Panc1 (cell line): Measurements from ENCODE around the gene HSF2. TPM values are rescaled to one million over a fixed set of nuclear protein-coding genes. Genes with fewer than 3 reads are reported as not detected.

Experiments used
- ATAC-seq: fragments of 200-7000 bp; cut with Tn5 transposase; 2 replicates; pipeline ENCODE4 v1.9.1; 2020; ENCODE audit warnings: mild to moderate bottlenecking, moderate library complexity
- BruUV-seq: library from RNA; stranded (reverse); fragments of 400-500 nt; replicated peaks from 2 replicates; lab custom pipeline; 2021; lab: Mats Ljungman, UMichigan
- CTCF ChIA-PET: fragments of 300-600 bp; sonication (Branson Sonifier 250); formaldehyde crosslinking; loops from one replicate; lab custom pipeline; 2022; ENCODE audit warnings: antibody characterized with exemption; lab: Charles Lee
- POLR2A ChIA-PET: fragments of 300-600 bp; sonication (Branson Sonifier 250); formaldehyde crosslinking; loops from one replicate; lab custom pipeline; 2022; ENCODE audit warnings: antibody characterized with exemption; lab: Charles Lee
- DNase-seq: peaks from one replicate; pipeline ENCODE4 v3.0.0-alpha.2; 2010; ENCODE audit warnings: low read depth, low spot score
- H3K27ac ChIP-seq: 2 replicates; pipeline ENCODE4 v1.5.1; 2011; ENCODE audit warnings: mild to moderate bottlenecking, low read length, inconsistent platforms
- H3K27me3 ChIP-seq: fragments of 200-500 bp; sonication (Bioruptor generic); 2 replicates; pipeline ENCODE4 v1.6.0; 2014; ENCODE audit warnings: low read length, inconsistent platforms; ENCODE audit not compliant: control insufficient read depth, insufficient read depth
- H3K36me3 ChIP-seq: fragments of 200-500 bp; sonication (Bioruptor generic); 2 replicates; pipeline ENCODE4 v1.5.1; 2014; ENCODE audit warnings: inconsistent platforms, mild to moderate bottlenecking, low read length, moderate library complexity; ENCODE audit not compliant: control insufficient read depth, insufficient read depth
- H3K4me1 ChIP-seq: 2 replicates; pipeline ENCODE4 v1.5.1; 2011; ENCODE audit warnings: inconsistent platforms, mild to moderate bottlenecking, low read length, moderate library complexity; ENCODE audit not compliant: control insufficient read depth, insufficient read depth
- H3K4me3 ChIP-seq, 2 experiments: 2 replicates each; pipeline ENCODE4 v1.5.1; 2011 to 2012; ENCODE audit warnings: low read depth in 2 of 2, low read length in 2 of 2, mild to moderate bottlenecking in 2 of 2, inconsistent platforms in 1 of 2, moderate library complexity in 1 of 2
- H3K9me3 ChIP-seq: fragments of 200-500 bp; sonication (Bioruptor generic); 2 replicates; pipeline ENCODE4 v1.5.1; 2014; ENCODE audit warnings: low read depth, mild to moderate bottlenecking, inconsistent platforms, low read length, moderate library complexity; ENCODE audit not compliant: control insufficient read depth, insufficient read depth
- CTCF ChIP-seq: fragments of 450-650 bp; IDR thresholded peaks from 2 replicates; pipeline ENCODE4 v1.5.1; 2017; ENCODE audit warnings: mild to moderate bottlenecking
- POLR2AphosphoS5 ChIP-seq: IDR thresholded peaks from 2 replicates; pipeline ENCODE4 v1.6.1; 2012; ENCODE audit warnings: mild to moderate bottlenecking, low read depth, low read length, moderate library complexity
- REST ChIP-seq, 2 experiments: IDR thresholded peaks; 2 replicates each; pipeline ENCODE4 v1.6.1; 2011 to 2012; ENCODE audit warnings: low read depth in 2 of 2, control low read depth in 1 of 2, low read length in 1 of 2, mild to moderate bottlenecking in 1 of 2, moderate library complexity in 1 of 2; ENCODE audit not compliant: insufficient read depth in 1 of 2
- SIN3A ChIP-seq: IDR thresholded peaks from 2 replicates; pipeline ENCODE4 v1.6.1; 2012; ENCODE audit warnings: low read depth, mild to moderate bottlenecking, low read length, moderate library complexity, borderline replicate concordance; ENCODE audit not compliant: insufficient read depth
- TCF7L2 ChIP-seq: IDR thresholded peaks from 2 replicates; pipeline ENCODE4 v1.6.1; 2011; ENCODE audit warnings: mild to moderate bottlenecking, low read depth, low read length, inconsistent platforms
- in situ Hi-C: cut with HindIII; loops from 2 replicates; pipeline ENCODE4 v1.10.0; 2016; ENCODE audit warnings: low sequenced_read_pairs, low pct_unique_long_range_greater_than_20kb
- intact Hi-C: fragments of 100-400 bp; cut with micrococcal nuclease; formaldehyde crosslinking; loops from one replicate; pipeline ENCODE4 v1.10.0; 2022; ENCODE audit not compliant: unreplicated experiment
- total RNA-seq: library from RNA; stranded (reverse); gene quantifications from one replicate; pipeline ENCODE4 v1.2.1, GENCODE V29; 2021; ENCODE audit not compliant: unreplicated experiment

Gene HSF2
- total RNA-seq, 1 experiment from 2014 or later = 21.1 TPM

- intact Hi-C loops = loop anchor here (1.0 kb wide), 1 partner anchor 54 kb away; no protein-coding TSS in a partner anchor
- ATAC-seq (no peak), DNase-seq (peak; percentile 8)
- Histone ChIP-seq H3K36me3 (peaks cover 4% of the 10 kb centered on the region; the same call in 1 of the 2 replicates), H3K4me3 (no peak overlapping the region), H3K27ac (no peak overlapping the region), H3K27me3 (no peaks in the 10 kb centered on the region), H3K4me1 (peaks cover 3% of the 10 kb centered on the region; the same call in 1 of the 2 replicates), H3K9me3 (no peaks in the 10 kb centered on the region)
- in situ Hi-C loops = no loop called here
- ChIA-PET CTCF (no interaction called here), POLR2A (no interaction called here)
- no TSS peak for BruUV-seq
- TF ChIP-seq CTCF (peak; percentile 46; the same call in 1 of the 2 replicates), POLR2AphosphoS5 (no peak), SIN3A (no peak), REST (IDR thresholded peaks at IDR 0.05; ENCODE audit: insufficient read depth in 1 of 2, low read depth in 2 of 2, low read length in 1 of 2) (no peak), TCF7L2 (no peak)
Observed at GRCh38 chr6:122476131-122476530, 76.7 kb downstream of the HSF2 start.

GRCh38 chr6:122482750-122483080 is 83.3 kb downstream of the HSF2 start:
- Histone ChIP-seq H3K27me3 (no peaks in the 10 kb centered on the region), H3K27ac (no peak overlapping the region), H3K9me3 (no peaks in the 10 kb centered on the region), H3K36me3 (no peaks in the 10 kb centered on the region), H3K4me3 (no peak overlapping the region), H3K4me1 (no peaks in the 10 kb centered on the region)
- BruUV-seq = no TSS peak
- POLR2A ChIA-PET = no interaction called here
- TF ChIP-seq TCF7L2 = no peak
- in situ Hi-C loops = no loop called here
- intact Hi-C loops = no loop called here
- DNase-seq (no peak), ATAC-seq (no peak)
- CTCF ChIA-PET = interaction anchor here (0.7 kb wide), 1 partner anchor 10 kb away, joined by 5 read pairs; no protein-coding TSS in a partner anchor

Other genes with a start within 250 kb of the HSF2 start
- 131 TPM for gene SERINC1, start 72.2 kb downstream of the HSF2 start, total RNA-seq
- gene PKIB, start 210.8 kb downstream of the HSF2 start, total RNA-seq = 1.1 TPM